T follicular helper cell (primary cell): Measurements from ENCODE around the gene CYB5R3.

ENCODE experiments used
- DNase-seq: peaks from one replicate; pipeline ENCODE4 v3.0.0-alpha.2; 2020; ENCODE audit warnings: low read depth

CYB5R3 gene

GRCh38 chr22:42645341-42645937 is 3.8 kb downstream of the CYB5R3 start:
- DNase-seq: no peak

GRCh38 chr22:42644422-42645340 is 4.5 kb downstream of the CYB5R3 start:
- DNase-seq: no peak

GRCh38 chr22:42643634-42644421 is 5.4 kb downstream of the CYB5R3 start:
- DNase-seq: no peak

- DNase-seq: no peak
Observed at GRCh38 chr22:42642806-42643633, 6.2 kb downstream of the CYB5R3 start.

GRCh38 chr22:42641801-42642413 is 7.3 kb downstream of the CYB5R3 start:
- no peak for DNase-seq

GRCh38 chr22:42639541-42640241 is 9.5 kb downstream of the CYB5R3 start:
- DNase-seq: no peak

- no peak for DNase-seq
Observed at GRCh38 chr22:42637555-42637954, 11.6 kb downstream of the CYB5R3 start.

GRCh38 chr22:42636506-42636905 is 12.7 kb downstream of the CYB5R3 start:
- DNase-seq: no peak

- no peak for DNase-seq
Observed at GRCh38 chr22:42635531-42635930, 13.7 kb downstream of the CYB5R3 start.

GRCh38 chr22:42633013-42633412 is 16.2 kb downstream of the CYB5R3 start:
- DNase-seq: no peak

GRCh38 chr22:42632096-42632495 is 17.1 kb downstream of the CYB5R3 start:
- DNase-seq: no peak

GRCh38 chr22:42630901-42631602 is 18.1 kb downstream of the CYB5R3 start:
- DNase-seq: no peak

- DNase-seq: no peak
Observed at GRCh38 chr22:42630211-42630610, 19.0 kb downstream of the CYB5R3 start.

- DNase-seq: no peak
Observed at GRCh38 chr22:42627981-42628380, 21.2 kb downstream of the CYB5R3 start.

GRCh38 chr22:42626951-42627625 is 22.1 kb downstream of the CYB5R3 start:
- no peak for DNase-seq

GRCh38 chr22:42626431-42626830 is 22.8 kb downstream of the CYB5R3 start:
- DNase-seq: no peak

- no peak for DNase-seq
Observed at GRCh38 chr22:42625416-42625815, 23.8 kb downstream of the CYB5R3 start.

- DNase-seq: no peak
Observed at GRCh38 chr22:42624551-42625106, 24.6 kb downstream of the CYB5R3 start.
